Endothelial cell of umbilical vein (primary cell): ENCODE data around the gene CD40. TPM values are rescaled to one million over a fixed set of nuclear protein-coding genes. Genes with fewer than 3 reads are reported as not detected.

Experiments used
- BruUV-seq: library from RNA; stranded (reverse); fragments of 400-500 nt; replicated peaks from 2 replicates; lab custom pipeline; 2021; lab: Mats Ljungman, UMichigan
- CTCF ChIA-PET: fragments of 300-600, 350-600 bp; sonication (Branson Sonifier 250); formaldehyde crosslinking; loops from one replicate; lab custom pipeline; 2021; ENCODE audit warnings: antibody characterized with exemption, inconsistent platforms; lab: Charles Lee
- POLR2A ChIA-PET: fragments of 300-600, 350-600 bp; sonication (Branson Sonifier 250); formaldehyde crosslinking; loops from one replicate; lab custom pipeline; 2021; ENCODE audit warnings: antibody characterized with exemption, inconsistent platforms; lab: Charles Lee
- DNase-seq: peaks from one replicate; pipeline ENCODE4 v3.0.0-alpha.2; 2011; ENCODE audit warnings: low read depth, low spot score
- FAIRE-seq: peaks from 2 replicates; lab custom pipeline; 2011; peaks lifted over from hg19 to GRCh38; lab: Jason Lieb, UNC
- H2AFZ ChIP-seq: 2 replicates; pipeline ENCODE4 v1.6.0; 2012; ENCODE audit warnings: low read depth, low read length, control low read depth, inconsistent platforms
- H3K27ac ChIP-seq: 2 replicates; pipeline ENCODE4 v1.5.1; 2011; ENCODE audit warnings: low read depth, mild to moderate bottlenecking, control low read depth, low read length, moderate library complexity; ENCODE audit not compliant: insufficient read depth
- H3K27me3 ChIP-seq, 2 experiments: 2 replicates each; pipeline versions ENCODE4 v1.6.0 to v1.6.1; 2011; ENCODE audit warnings: low read length in 2 of 2, mixed read lengths in 1 of 2; ENCODE audit not compliant: control insufficient read depth in 2 of 2, insufficient read depth in 2 of 2
- H3K36me3 ChIP-seq, 2 experiments: 2 replicates in 1 of 2; 3 replicates in 1 of 2; pipeline ENCODE4 v1.5.1; 2011; ENCODE audit warnings: low read length in 2 of 2, mild to moderate bottlenecking in 1 of 2, moderate library complexity in 1 of 2; ENCODE audit not compliant: control insufficient read depth in 2 of 2, insufficient read depth in 2 of 2; ENCODE audit errors: extremely low read depth in 1 of 2
- H3K4me1 ChIP-seq: 3 replicates; pipeline ENCODE4 v1.5.1; 2011; ENCODE audit warnings: mild to moderate bottlenecking, low read length; ENCODE audit not compliant: control insufficient read depth, insufficient read depth; ENCODE audit errors: extremely low read depth
- H3K4me2 ChIP-seq: 2 replicates; pipeline ENCODE4 v1.6.1; 2011; ENCODE audit warnings: low read length, control low read depth, mixed read lengths; ENCODE audit not compliant: insufficient read depth
- H3K4me3 ChIP-seq, 3 experiments: fragments of 200-600 bp in 1 of 3; sonication (generic), shearing (Covaris generic) in 1 of 3; replicated peaks in 1 of 3; 2 replicates each; pipeline ENCODE4 v1.5.1; 2011 to 2016; ENCODE audit warnings: control low read depth in 3 of 3, low read length in 3 of 3, mild to moderate bottlenecking in 2 of 3, inconsistent platforms in 1 of 3, low read depth in 1 of 3, moderate library complexity in 1 of 3; ENCODE audit not compliant: insufficient read depth in 1 of 3
- H3K79me2 ChIP-seq: 2 replicates; pipeline ENCODE4 v1.6.0; 2012; ENCODE audit warnings: low read length, inconsistent platforms; ENCODE audit not compliant: control insufficient read depth, insufficient read depth
- H3K9ac ChIP-seq: replicated peaks from 2 replicates; pipeline ENCODE3; 2011; ENCODE audit warnings: low read length, control low read depth; ENCODE audit not compliant: insufficient read depth; ENCODE audit errors: extremely low read depth
- H3K9me1 ChIP-seq: replicated peaks from 3 replicates; pipeline ENCODE4 v1.6.0; 2011; ENCODE audit warnings: mild to moderate bottlenecking, low read length; ENCODE audit not compliant: control insufficient read depth, insufficient read depth; ENCODE audit errors: extremely low read depth
- H3K9me3 ChIP-seq: replicated peaks from 2 replicates; pipeline ENCODE4 v1.5.1; 2012; ENCODE audit warnings: low read length, inconsistent platforms; ENCODE audit not compliant: control insufficient read depth, insufficient read depth
- H4K20me1 ChIP-seq: replicated peaks from 2 replicates; pipeline ENCODE3; 2011; ENCODE audit warnings: mild to moderate bottlenecking, low read length; ENCODE audit not compliant: control insufficient read depth, insufficient read depth; ENCODE audit errors: extremely low read depth
- EZH2 ChIP-seq: IDR thresholded peaks from 2 replicates; pipeline ENCODE4 v1.6.1; 2012; ENCODE audit warnings: borderline replicate concordance, low read depth, mild to moderate bottlenecking, moderate library complexity, low read length, inconsistent platforms; ENCODE audit not compliant: severe bottlenecking
- FOS ChIP-seq: IDR thresholded peaks from 2 replicates; pipeline ENCODE4 v1.6.1; 2011; ENCODE audit warnings: mild to moderate bottlenecking, low read length, moderate library complexity, borderline replicate concordance; ENCODE audit not compliant: insufficient read depth
- GATA2 ChIP-seq: IDR thresholded peaks from 2 replicates; pipeline ENCODE4 v1.7.0; 2011; ENCODE audit warnings: low read depth, mild to moderate bottlenecking, moderate library complexity, mixed read lengths, low read length; ENCODE audit not compliant: insufficient read length, insufficient read depth
- JUN ChIP-seq: IDR thresholded peaks from 2 replicates; pipeline ENCODE4 v1.6.1; 2011; ENCODE audit warnings: borderline replicate concordance, low read depth; ENCODE audit not compliant: insufficient read length, insufficient read depth
- MYC ChIP-seq: IDR thresholded peaks from one replicate; pipeline ENCODE4 v1.6.1; 2011; ENCODE audit warnings: mild to moderate bottlenecking, low read depth, low read length
- POLR2A ChIP-seq: IDR thresholded peaks from 2 replicates; pipeline ENCODE4 v1.6.1; 2012; ENCODE audit warnings: low read depth, mild to moderate bottlenecking, control low read depth, low read length
- POLR2AphosphoS5 ChIP-seq: IDR thresholded peaks from 2 replicates; pipeline ENCODE4 v1.6.1; 2012; ENCODE audit warnings: low read depth, mild to moderate bottlenecking, control low read depth, low read length, moderate library complexity; ENCODE audit not compliant: insufficient read depth
- dilution Hi-C: fragments of 300-500 bp; cut with MboI; formaldehyde crosslinking; loops from one replicate; pipeline ENCODE4 v1.15.0; 2019; ENCODE audit warnings: low sequenced_read_pairs; ENCODE audit not compliant: extremely low pct_ligation_motif_present
- intact Hi-C: fragments of 100-400 bp; cut with micrococcal nuclease; formaldehyde crosslinking; loops from one replicate; pipeline ENCODE4 v1.10.0; 2022
- polyA plus RNA-seq, 4 experiments: library from polyadenylated mRNA; depleted of rRNA in 3 of 4; stranded (reverse) in 3 of 4; unstranded in 1 of 4; fragments of >200 nt; gene quantifications; 2 replicates each; pipeline versions ENCODE4 v1.2.1 to v1.2.3, GENCODE V29; 2011 to 2012; ENCODE audit warnings: missing spikeins in 1 of 4
- total RNA-seq: library from RNA; stranded (reverse); gene quantifications from 2 replicates; pipeline ENCODE4 v1.2.3, GENCODE V29; 2021
- TF ChIP-seq, protein P1 (sequence below): IDR thresholded peaks from 2 replicates; pipeline ENCODE4 v1.6.1; 2011; ENCODE audit not compliant: insufficient read depth, insufficient read length
- TF ChIP-seq, protein P2 (sequence below), 2 donors: IDR thresholded peaks; 1 replicate in 1 of 2; 2 replicates in 1 of 2; pipeline ENCODE4 v1.5.1; 2011; ENCODE audit warnings: low read length in 2 of 2, mild to moderate bottlenecking in 2 of 2, moderate library complexity in 2 of 2, control low read depth in 1 of 2, inconsistent platforms in 1 of 2, low read depth in 1 of 2; ENCODE audit not compliant: insufficient read depth in 1 of 2; ENCODE audit errors: extremely low read depth in 1 of 2

Gene CD40
- total and polyA plus RNA-seq, 2 donors (not counting 3 experiments of a cell fraction or from before 2014, with no cell fraction given): 36.6 to 38.3 TPM

DNA sequence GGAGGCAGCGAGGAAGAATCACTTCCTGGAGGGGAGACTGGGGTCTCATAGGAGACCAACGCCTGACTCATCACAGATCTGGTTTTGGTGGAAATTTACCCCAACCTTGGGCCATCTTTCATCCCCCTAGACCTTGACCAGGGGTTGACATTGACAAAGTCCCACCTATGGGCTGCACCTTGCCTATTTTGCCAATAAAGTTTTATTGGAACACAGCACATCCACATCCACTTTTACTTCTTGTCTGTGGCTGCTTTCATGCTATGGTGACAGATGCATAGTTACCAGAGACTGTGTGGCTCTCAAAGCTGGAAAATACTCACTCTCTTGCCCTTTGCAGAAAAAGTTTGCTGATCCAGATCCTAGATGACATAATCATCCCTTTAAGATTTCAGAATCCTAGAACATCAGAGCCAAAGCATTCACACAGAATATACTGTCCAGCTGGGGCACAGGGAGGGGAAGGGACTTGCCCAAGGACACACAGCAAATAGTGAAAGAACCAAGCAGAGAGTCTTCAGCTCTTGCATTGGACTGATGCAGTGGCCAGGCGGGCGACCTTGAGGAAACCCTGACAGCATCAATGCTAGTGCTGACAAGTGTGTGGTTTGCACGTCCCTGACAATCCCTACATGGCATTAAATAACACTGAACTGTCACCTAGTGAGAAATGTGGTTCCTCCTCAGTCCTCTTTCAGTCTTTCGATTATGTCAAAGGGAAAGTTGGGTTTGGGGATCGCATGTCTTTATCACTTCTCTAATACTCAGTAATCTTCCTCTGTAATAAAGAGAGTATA is 41.2 kb downstream of the CD40 start:
- H3K9me3 ChIP-seq: no peaks in the 10 kb centered on the region
- H3K9ac ChIP-seq: no peak overlapping the region
- H3K27me3 ChIP-seq: peaks cover 0 to 1% of the 10 kb centered on the region in 2 experiments
- no peak overlapping the region for H3K27ac ChIP-seq
- BruUV-seq: no TSS peak
- H3K4me2 ChIP-seq: no peak overlapping the region
- no peak overlapping the region for H3K4me3 ChIP-seq
- H2AFZ ChIP-seq: no peak overlapping the region
- H3K79me2 ChIP-seq: no peaks in the 10 kb centered on the region
- intact Hi-C loops: no loop called here
- no peaks in the 10 kb centered on the region for H4K20me1 ChIP-seq
- TF ChIP-seq POLR2AphosphoS5: no peak
- TF ChIP-seq POLR2A: no peak
- TF ChIP-seq EZH2: no peak
- TF ChIP-seq FOS: no peak
- TF ChIP-seq, protein P1, sequence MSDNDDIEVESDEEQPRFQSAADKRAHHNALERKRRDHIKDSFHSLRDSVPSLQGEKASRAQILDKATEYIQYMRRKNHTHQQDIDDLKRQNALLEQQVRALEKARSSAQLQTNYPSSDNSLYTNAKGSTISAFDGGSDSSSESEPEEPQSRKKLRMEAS: no peak
- TF ChIP-seq, protein P2, sequence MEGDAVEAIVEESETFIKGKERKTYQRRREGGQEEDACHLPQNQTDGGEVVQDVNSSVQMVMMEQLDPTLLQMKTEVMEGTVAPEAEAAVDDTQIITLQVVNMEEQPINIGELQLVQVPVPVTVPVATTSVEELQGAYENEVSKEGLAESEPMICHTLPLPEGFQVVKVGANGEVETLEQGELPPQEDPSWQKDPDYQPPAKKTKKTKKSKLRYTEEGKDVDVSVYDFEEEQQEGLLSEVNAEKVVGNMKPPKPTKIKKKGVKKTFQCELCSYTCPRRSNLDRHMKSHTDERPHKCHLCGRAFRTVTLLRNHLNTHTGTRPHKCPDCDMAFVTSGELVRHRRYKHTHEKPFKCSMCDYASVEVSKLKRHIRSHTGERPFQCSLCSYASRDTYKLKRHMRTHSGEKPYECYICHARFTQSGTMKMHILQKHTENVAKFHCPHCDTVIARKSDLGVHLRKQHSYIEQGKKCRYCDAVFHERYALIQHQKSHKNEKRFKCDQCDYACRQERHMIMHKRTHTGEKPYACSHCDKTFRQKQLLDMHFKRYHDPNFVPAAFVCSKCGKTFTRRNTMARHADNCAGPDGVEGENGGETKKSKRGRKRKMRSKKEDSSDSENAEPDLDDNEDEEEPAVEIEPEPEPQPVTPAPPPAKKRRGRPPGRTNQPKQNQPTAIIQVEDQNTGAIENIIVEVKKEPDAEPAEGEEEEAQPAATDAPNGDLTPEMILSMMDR (IDR thresholded peaks at IDR 0.05; ENCODE audit: extremely low read depth in 1 of 2, insufficient read depth in 1 of 2, low read depth in 1 of 2, low read length in 2 of 2): no peak
- TF ChIP-seq GATA2: no peak
- TF ChIP-seq JUN: no peak
- TF ChIP-seq MYC: no peak
- CTCF ChIA-PET: interaction anchor here (1.1 kb wide), 1 partner anchor 17 kb away, joined by 3 read pairs; no protein-coding TSS in a partner anchor
- FAIRE-seq (no peak), DNase-seq (no peak)
- H3K4me1 ChIP-seq: no peaks in the 10 kb centered on the region
- dilution Hi-C loops: no loop called here
- POLR2A ChIA-PET: no interaction called here
- no peaks in the 10 kb centered on the region for H3K9me1 ChIP-seq
- no peaks in the 10 kb centered on the region for H3K36me3 ChIP-seq
